ENCODE data around the gene UBA1. TPM values are rescaled to one million over a fixed set of nuclear protein-coding genes. Genes with fewer than 3 reads are reported as not detected.

UBA1 gene
- total RNA-seq, 2 donors from 2014 or later, result 233 to 448 TPM

GRCh38 chrX:47194194-47194787, 662 bp downstream of the UBA1 start:
- no peak for TF ChIP-seq CTCF (conservative IDR thresholded peaks at IDR 0.05)
- H3K9me3 Mint-ChIP-seq, result no peaks in the 10 kb centered on the region
- Histone ChIP-seq H3K36me3 (ENCODE audit: control insufficient read depth, insufficient read depth, low read length) (peaks cover 33% of the 10 kb centered on the region), H3K4me1 (ENCODE audit: control insufficient read depth, insufficient read depth, low read length) (peaks cover 7% of the 10 kb centered on the region), H3K9me3 (ENCODE audit: control insufficient read depth, low read length) (no peaks in the 10 kb centered on the region), H3K27me3 (ENCODE audit: control insufficient read depth, insufficient read depth, low read length, poor library complexity, severe bottlenecking) (peaks cover 9% of the 10 kb centered on the region), H3K27ac (ENCODE audit: low read depth, low read length) (peak overlapping the region; percentile 77), H3K9ac (ENCODE audit: extremely low read depth, low read length, poor library complexity, severe bottlenecking) (peak overlapping the region; percentile 86), H3K4me3 (ENCODE audit: low read length) (peak overlapping the region; percentile 96)
- WGBS, 2 experiments (ENCODE audit: insufficient coverage in 1 of 2, insufficient read length in 1 of 2), result 6 to 7% methylated on average over 3 to 14 of the region's 14 CpGs
- peaks cover 45% of the 10 kb centered on the region for H3K4me1 Mint-ChIP-seq
- H3K4me3 Mint-ChIP-seq, result peak overlapping the region; percentile 97
- H3K27ac Mint-ChIP-seq, result peak overlapping the region; percentile 99
- peaks cover 45% of the 10 kb centered on the region for H3K36me3 Mint-ChIP-seq (ENCODE audit: low read depth)
- peaks cover 36% of the 10 kb centered on the region for H3K27me3 Mint-ChIP-seq (ENCODE audit: insufficient read depth)
- no peak for DNase-seq

- H3K36me3 ChIP-seq (ENCODE audit: control insufficient read depth, insufficient read depth, low read length), result peaks cover 48% of the 10 kb centered on the region
- peak overlapping the region; percentile 34 for H3K9ac ChIP-seq (ENCODE audit: extremely low read depth, low read length, poor library complexity, severe bottlenecking)
- H3K4me1 Mint-ChIP-seq, result peaks cover 49% of the 10 kb centered on the region
- H3K27me3 ChIP-seq (ENCODE audit: control insufficient read depth, insufficient read depth, low read length, poor library complexity, severe bottlenecking), result peaks cover 6% of the 10 kb centered on the region
- H3K27ac Mint-ChIP-seq, result peak overlapping the region; percentile 98
- peak overlapping the region; percentile 96 for H3K4me3 ChIP-seq (ENCODE audit: low read length)
- H3K36me3 Mint-ChIP-seq (ENCODE audit: low read depth), result peaks cover 62% of the 10 kb centered on the region
- no peaks in the 10 kb centered on the region for H3K9me3 ChIP-seq (ENCODE audit: control insufficient read depth, low read length)
- DNase-seq, result no peak
- no peak for TF ChIP-seq CTCF (conservative IDR thresholded peaks at IDR 0.05)
- 62 to 100% methylated on average over 1 to 3 of the region's 3 CpGs for WGBS, 2 experiments (ENCODE audit: insufficient coverage in 1 of 2, insufficient read length in 1 of 2)
- H3K4me1 ChIP-seq (ENCODE audit: control insufficient read depth, insufficient read depth, low read length), result peaks cover 8% of the 10 kb centered on the region
- no peak overlapping the region for H3K27ac ChIP-seq (ENCODE audit: low read depth, low read length)
- H3K9me3 Mint-ChIP-seq, result no peaks in the 10 kb centered on the region
- H3K27me3 Mint-ChIP-seq (ENCODE audit: insufficient read depth), result peaks cover 22% of the 10 kb centered on the region
- H3K4me3 Mint-ChIP-seq, result peak overlapping the region; percentile 97
These were observed 2.5 kb downstream of the UBA1 start for GRCh38 chrX:47196098-47196497.

GRCh38 chrX:47197526-47197925, 3.9 kb downstream of the UBA1 start:
- peak overlapping the region; percentile 98 for H3K27ac Mint-ChIP-seq
- 73% methylated on average over 6 of the region's 7 CpGs; no CpG with 5 or more reads in 1 of the 2 experiments for WGBS, 2 experiments (ENCODE audit: insufficient coverage in 1 of 2, insufficient read length in 1 of 2)
- peaks cover 9% of the 10 kb centered on the region for H3K27me3 Mint-ChIP-seq (ENCODE audit: insufficient read depth)
- DNase-seq, result no peak
- H3K4me1 Mint-ChIP-seq, result peaks cover 54% of the 10 kb centered on the region
- Histone ChIP-seq H3K36me3 (ENCODE audit: control insufficient read depth, insufficient read depth, low read length) (peaks cover 62% of the 10 kb centered on the region), H3K4me3 (ENCODE audit: low read length) (peak overlapping the region; percentile 96), H3K9me3 (ENCODE audit: control insufficient read depth, low read length) (no peaks in the 10 kb centered on the region), H3K4me1 (ENCODE audit: control insufficient read depth, insufficient read depth, low read length) (peaks cover 8% of the 10 kb centered on the region), H3K9ac (ENCODE audit: extremely low read depth, low read length, poor library complexity, severe bottlenecking) (peak overlapping the region; percentile 53), H3K27me3 (ENCODE audit: control insufficient read depth, insufficient read depth, low read length, poor library complexity, severe bottlenecking) (no peaks in the 10 kb centered on the region), H3K27ac (ENCODE audit: low read depth, low read length) (no peak overlapping the region)
- TF ChIP-seq CTCF (conservative IDR thresholded peaks at IDR 0.05), result no peak
- no peaks in the 10 kb centered on the region for H3K9me3 Mint-ChIP-seq
- H3K36me3 Mint-ChIP-seq (ENCODE audit: low read depth), result peaks cover 76% of the 10 kb centered on the region
- peak overlapping the region; percentile 97 for H3K4me3 Mint-ChIP-seq
